HUDEP-2 (cell line): ENCODE results near the gene MLLT3.
A peak's percentile ranks its signal among the peaks of the same experiment; 100 is the strongest.

Source experiments
- DNase-seq, 76 experiments: peaks; one replicate each; lab custom pipeline; 2025; ENCODE audit not compliant: unreplicated experiment in 76 of 76; lab: John Stamatoyannopoulos, UW

MLLT3 gene

GRCh38 chr9:20395651-20396050, 226.6 kb downstream of the MLLT3 start:
- no peak for DNase-seq

DNA sequence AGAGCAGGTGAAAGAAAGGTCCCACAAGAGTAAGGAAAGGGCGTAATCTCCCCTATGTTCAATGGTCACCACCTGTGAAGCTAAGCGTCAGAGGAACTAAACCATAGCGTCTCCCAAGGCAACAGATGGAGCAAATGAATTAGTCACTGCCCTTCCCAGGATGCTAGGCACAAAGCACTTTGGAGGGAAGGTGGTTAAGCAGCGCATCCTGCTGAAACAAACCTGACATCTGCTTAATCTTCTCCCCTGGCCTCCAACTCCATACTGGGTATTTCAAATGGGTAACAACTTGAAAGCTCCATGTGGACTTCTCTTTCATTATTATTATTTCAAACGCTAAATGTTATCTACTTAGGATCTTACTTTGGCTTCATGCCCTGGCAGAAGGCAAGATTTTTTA, 227.3 kb downstream of the MLLT3 start:
- no peak for DNase-seq

- no peak for DNase-seq
Measured at GRCh38 chr9:20391208-20391607, 231.1 kb downstream of the MLLT3 start.

- no peak for DNase-seq
Measured at GRCh38 chr9:20390400-20390799, 231.9 kb downstream of the MLLT3 start.

DNA sequence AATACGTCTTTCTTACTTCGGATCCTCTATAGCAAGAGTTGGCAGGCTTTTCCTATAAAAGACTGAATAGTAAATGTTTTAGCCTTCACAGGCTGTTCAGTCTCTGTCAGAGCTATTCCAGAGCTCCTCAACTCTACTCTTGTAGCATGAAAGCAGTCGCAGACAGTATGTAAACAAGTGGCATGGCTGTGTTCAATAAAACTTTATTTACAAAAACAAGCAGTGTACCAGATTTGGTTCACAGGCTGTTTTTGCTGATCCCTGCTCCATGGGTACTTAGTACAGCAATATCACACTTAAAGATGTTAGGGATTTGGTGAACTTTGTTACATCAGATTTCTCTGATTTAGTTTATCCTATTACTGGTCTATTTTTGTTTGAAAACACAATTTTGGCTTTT, 235.2 kb downstream of the MLLT3 start:
- DNase-seq, result no peak

- DNase-seq, result no peak
Measured at GRCh38 chr9:20384642-20385041, 237.7 kb downstream of the MLLT3 start.

- peak in 66 of 76 experiments; percentile 3 to 95 (median 71) for DNase-seq
Measured at GRCh38 chr9:20382460-20383071, 239.7 kb downstream of the MLLT3 start.

GRCh38 chr9:20380546-20380945, 241.8 kb downstream of the MLLT3 start:
- peak in 3 of 76 experiments; percentile 8 to 34 (median 24) for DNase-seq

DNA sequence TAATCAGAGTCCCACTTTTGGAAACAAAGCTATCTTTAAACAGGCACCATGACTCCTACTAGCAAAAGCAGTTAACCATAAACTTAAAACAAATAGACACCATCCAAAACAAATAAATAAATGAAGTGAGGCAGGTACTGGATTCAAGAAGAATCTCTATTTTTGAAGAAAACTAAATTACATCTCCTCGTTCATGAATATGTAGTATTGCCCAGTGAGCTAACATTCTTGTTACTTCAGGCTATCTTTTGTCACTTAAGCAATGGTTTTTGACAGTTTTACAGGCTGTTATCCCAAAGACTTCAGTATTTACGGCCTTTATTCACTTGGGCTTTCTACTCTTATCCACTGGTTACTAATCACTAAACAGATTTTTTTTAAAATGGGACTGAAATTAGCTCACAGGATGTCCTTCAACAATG, 242.5 kb downstream of the MLLT3 start:
- DNase-seq, result peak in 4 of 76 experiments; percentile 9 to 35 (median 20)

- DNase-seq, result peak in 3 of 76 experiments; percentile 10 to 16 (median 13)
Measured at GRCh38 chr9:20378851-20379250, 243.4 kb downstream of the MLLT3 start.

GRCh38 chr9:20377790-20378189, 244.5 kb downstream of the MLLT3 start:
- DNase-seq, result peak in 5 of 76 experiments; percentile 7 to 32 (median 14)

GRCh38 chr9:20376731-20377375, 245.4 kb downstream of the MLLT3 start:
- peak in 35 of 76 experiments; percentile 12 to 86 (median 52) for DNase-seq

DNA sequence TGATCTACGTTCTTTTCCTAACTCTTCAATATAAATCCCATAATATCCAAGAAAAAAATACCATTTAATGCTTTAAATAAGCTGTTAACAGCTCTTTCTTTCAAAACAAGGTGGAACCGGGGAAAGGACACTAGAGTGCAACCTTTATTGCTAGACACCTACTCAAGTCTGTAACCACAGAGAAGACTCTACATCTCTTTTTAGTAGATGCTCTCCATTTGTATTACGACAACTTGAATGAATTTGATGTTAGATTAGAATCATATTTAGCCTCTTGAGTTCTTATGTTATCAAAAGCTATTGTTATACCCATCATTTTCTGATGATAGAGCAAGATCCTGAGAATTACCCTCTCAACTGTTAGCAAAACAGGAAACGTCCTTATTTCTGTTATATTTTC, 246.3 kb downstream of the MLLT3 start:
- DNase-seq, result no peak

GRCh38 chr9:20373263-20373662, 249.0 kb downstream of the MLLT3 start:
- no peak for DNase-seq

DNA sequence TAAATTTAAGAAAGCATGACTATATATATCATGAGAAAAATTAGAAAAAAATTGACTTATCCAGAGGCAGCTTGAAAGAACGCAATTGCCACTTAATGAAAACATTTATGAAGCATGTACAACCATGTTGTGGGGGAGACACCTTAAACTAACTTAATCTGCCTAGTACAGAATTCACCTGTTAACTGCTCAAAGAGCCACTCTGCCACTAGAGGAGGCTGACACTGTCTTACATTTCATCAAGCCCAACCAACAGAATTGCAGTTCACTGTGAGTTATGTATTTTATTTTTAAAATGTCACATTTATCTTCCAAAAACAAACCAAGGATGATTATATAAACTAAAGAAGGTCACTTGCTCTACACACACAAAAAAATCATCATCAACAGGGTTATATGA, 252.9 kb downstream of the MLLT3 start:
- DNase-seq, result no peak

DNA sequence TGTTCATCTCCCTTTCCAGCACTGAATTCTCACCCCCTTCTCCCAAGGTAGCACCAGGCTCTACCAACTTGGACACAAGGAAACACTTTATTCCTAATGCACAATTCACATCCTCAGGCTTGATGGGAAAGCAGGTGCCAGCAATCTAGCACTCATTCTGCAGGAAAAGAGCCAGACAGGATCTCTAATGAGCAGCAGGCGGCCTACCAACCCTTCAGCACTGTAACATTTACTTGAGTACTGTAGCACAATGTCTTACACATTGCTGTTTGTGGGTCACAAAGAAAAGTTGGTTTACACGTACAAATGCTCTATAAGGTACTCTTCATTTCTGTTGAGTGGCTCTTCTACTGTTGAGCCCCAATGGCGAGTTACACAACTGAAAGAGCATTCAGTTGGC, 254.4 kb downstream of the MLLT3 start:
- no peak for DNase-seq

DNA sequence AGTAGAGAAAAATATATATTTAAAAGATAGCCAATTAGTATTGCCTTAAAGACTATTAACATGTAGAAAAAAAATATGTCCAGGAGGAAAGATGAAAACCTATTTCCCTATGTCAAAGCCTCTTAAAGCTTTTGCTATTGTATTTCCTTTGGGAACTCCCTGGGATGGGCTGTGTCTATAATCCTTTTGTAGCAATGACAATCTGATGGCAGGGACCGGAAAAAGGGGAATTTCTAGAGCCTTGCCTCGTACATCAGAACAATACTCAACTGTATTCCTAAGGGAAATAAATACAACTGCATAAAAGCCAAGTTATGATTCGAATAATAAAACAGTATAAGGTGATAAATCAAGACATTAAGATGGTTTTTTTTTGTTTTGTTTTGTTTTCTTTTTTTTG, 257.3 kb downstream of the MLLT3 start:
- DNase-seq, result no peak

GRCh38 chr9:20363233-20363632, 259.1 kb downstream of the MLLT3 start:
- DNase-seq, result no peak

- DNase-seq, result no peak
Measured at GRCh38 chr9:20361656-20362570, 260.4 kb downstream of the MLLT3 start.

GRCh38 chr9:20361229-20361628, 261.1 kb downstream of the MLLT3 start:
- DNase-seq, result no peak

DNA sequence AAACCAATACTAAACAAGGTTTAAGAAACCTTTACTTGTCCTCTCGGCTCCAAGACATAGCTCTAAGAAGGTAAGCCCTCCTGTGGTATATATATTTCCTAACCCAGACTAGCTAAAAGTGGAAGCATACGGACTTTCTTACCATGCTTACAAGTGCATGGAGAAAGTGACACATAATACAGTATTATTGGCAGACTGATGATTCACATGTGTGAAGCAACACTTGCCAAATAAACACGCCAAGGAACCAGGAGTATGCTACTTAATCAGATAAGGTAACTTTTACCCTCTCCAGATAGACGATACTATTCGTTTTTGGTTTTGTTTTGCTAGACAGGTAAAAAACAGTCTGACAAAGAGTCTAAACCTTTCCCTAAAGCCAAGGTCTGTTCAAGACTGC, 264.1 kb downstream of the MLLT3 start:
- DNase-seq, result peak in 6 of 76 experiments; percentile 9 to 46 (median 22)
